CD4-positive, alpha-beta T cell (primary cell): ENCODE measurements around the gene KCNQ2. TPM values are rescaled to one million over a fixed set of nuclear protein-coding genes. Genes with fewer than 3 reads are reported as not detected.

Experiments
- ATAC-seq: fragments of 200-7000 bp; cut with Tn5 transposase; one replicate; pipeline ENCODE4 v1.10.0; 2022; ENCODE audit warnings: mild to moderate bottlenecking; ENCODE audit not compliant: poor library complexity
- CTCF ChIA-PET: fragments of 350-600 bp; sonication (Branson Sonifier 250); formaldehyde crosslinking; loops from one replicate; lab custom pipeline; 2021; ENCODE audit warnings: antibody characterized with exemption, inconsistent platforms; lab: Charles Lee
- POLR2A ChIA-PET: fragments of 350-600 bp; sonication (Branson Sonifier 250); formaldehyde crosslinking; loops from one replicate; lab custom pipeline; 2021; ENCODE audit warnings: antibody characterized with exemption, inconsistent platforms; lab: Charles Lee
- DNase-seq, 14 experiments: peaks; one replicate each; pipeline ENCODE4 v3.0.0-alpha.2; 2013 to 2020; ENCODE audit warnings: mixed read lengths in 2 of 14
- H3K27ac ChIP-seq, 2 donors: one replicate each; pipeline versions ENCODE4 v1.5.1 to v1.7.0; 2013; ENCODE audit warnings: low read length in 2 of 2, low read depth in 1 of 2, mild to moderate bottlenecking in 1 of 2
- H3K27me3 ChIP-seq, 2 experiments: 1 replicate in 1 of 2; 2 replicates in 1 of 2; pipeline versions ENCODE4 v1.6.1 to v1.7.0; 2013; ENCODE audit warnings: low read length in 2 of 2, control low read depth in 1 of 2, mild to moderate bottlenecking in 1 of 2, moderate library complexity in 1 of 2; ENCODE audit not compliant: insufficient read depth in 2 of 2, control insufficient read depth in 1 of 2
- H3K36me3 ChIP-seq: one replicate; pipeline ENCODE4 v1.6.1; 2013; ENCODE audit warnings: low read length, control low read depth; ENCODE audit not compliant: insufficient read depth
- H3K4me1 ChIP-seq: one replicate; pipeline ENCODE4 v1.6.1; 2013; ENCODE audit warnings: low read length, control low read depth; ENCODE audit not compliant: insufficient read depth
- H3K4me3 ChIP-seq: one replicate; pipeline ENCODE4 v1.5.1; 2013; ENCODE audit warnings: mild to moderate bottlenecking, low read length, moderate library complexity
- H3K9me3 ChIP-seq, 2 experiments: 1 replicate in 1 of 2; 2 replicates in 1 of 2; pipeline versions ENCODE4 v1.6.1 to v1.7.0; 2013; ENCODE audit warnings: low read length in 2 of 2, mild to moderate bottlenecking in 2 of 2, control low read depth in 1 of 2, moderate library complexity in 1 of 2; ENCODE audit not compliant: control insufficient read depth in 1 of 2, insufficient read depth in 1 of 2
- H3K27ac Mint-ChIP-seq: one replicate; pipeline ENCODE4 v1.8.0; 2020; ENCODE audit warnings: mixed read lengths
- H3K27me3 Mint-ChIP-seq: one replicate; pipeline ENCODE4 v1.8.0; 2021; ENCODE audit warnings: mixed read lengths
- H3K36me3 Mint-ChIP-seq: one replicate; pipeline ENCODE4 v1.8.0; 2021; ENCODE audit warnings: low read depth, mixed read lengths
- H3K4me1 Mint-ChIP-seq: one replicate; pipeline ENCODE4 v1.8.0; 2021; ENCODE audit warnings: low read depth, mixed read lengths
- H3K4me3 Mint-ChIP-seq: one replicate; pipeline ENCODE4 v1.8.0; 2020; ENCODE audit warnings: mild to moderate bottlenecking, mixed read lengths
- H3K9me3 Mint-ChIP-seq: one replicate; pipeline ENCODE4 v1.8.0; 2020; ENCODE audit warnings: mixed read lengths
- CTCF ChIP-seq: fragments of 200-600 bp; IDR thresholded peaks from one replicate; pipeline ENCODE4 v1.8.0; 2022; ENCODE audit warnings: antibody characterized with exemption, mild to moderate bottlenecking
- intact Hi-C, 2 experiments: fragments of 100-400 bp; cut with DNase I in 1 of 2; cut with micrococcal nuclease in 1 of 2; formaldehyde crosslinking; loops; one replicate each; pipeline versions ENCODE4 v1.15.1 to v1.9.0; 2023 to 2025; cut with DNase I, micrococcal nuclease
- total RNA-seq, 174 experiments: library from RNA in 2 of 174; stranded (reverse) in 2 of 174; gene quantifications; one replicate each; pipeline ENCODE4 v1.2.3 and lab custom pipeline; 2021 to 2026

KCNQ2 gene
- total RNA-seq, 2 experiments from 2014 or later: not detected

- H3K4me3 ChIP-seq: no peak overlapping the region
- H3K9me3 ChIP-seq: peaks cover 0 to 14% of the 10 kb centered on the region in 2 experiments
- CTCF ChIA-PET: no interaction called here
- Mint-ChIP-seq H3K4me3 (no peak overlapping the region), H3K27ac (no peak overlapping the region), H3K9me3 (no peaks in the 10 kb centered on the region), H3K27me3 (peaks cover 26% of the 10 kb centered on the region), H3K36me3 (no peaks in the 10 kb centered on the region), H3K4me1 (no peaks in the 10 kb centered on the region)
- no peak overlapping the region for H3K27ac ChIP-seq
- intact Hi-C loops: no loop called here
- POLR2A ChIA-PET: no interaction called here
- DNase-seq (no peak), ATAC-seq (no peak)
- no peak for TF ChIP-seq CTCF
- peaks cover 21 to 25% of the 10 kb centered on the region in 2 experiments for H3K27me3 ChIP-seq
- H3K4me1 ChIP-seq: no peaks in the 10 kb centered on the region
- no peaks in the 10 kb centered on the region for H3K36me3 ChIP-seq
Measured at GRCh38 chr20:63374504-63374903, 98.0 kb downstream of the KCNQ2 start.

- Mint-ChIP-seq H3K27ac (no peak overlapping the region), H3K4me1 (no peaks in the 10 kb centered on the region), H3K36me3 (no peaks in the 10 kb centered on the region), H3K4me3 (no peak overlapping the region), H3K9me3 (no peaks in the 10 kb centered on the region), H3K27me3 (peaks cover 23% of the 10 kb centered on the region)
- Histone ChIP-seq H3K9me3 (peaks cover 0 to 10% of the 10 kb centered on the region in 2 experiments), H3K4me1 (no peaks in the 10 kb centered on the region), H3K36me3 (no peaks in the 10 kb centered on the region), H3K4me3 (no peak overlapping the region), H3K27me3 (peaks cover 17 to 25% of the 10 kb centered on the region in 2 experiments), H3K27ac (no peak overlapping the region)
- CTCF ChIA-PET: no interaction called here
- POLR2A ChIA-PET: no interaction called here
- intact Hi-C loops: no loop called here
- DNase-seq: no peak
- no peak for TF ChIP-seq CTCF
- no peak for ATAC-seq
Measured at GRCh38 chr20:63373996-63374395, 98.5 kb downstream of the KCNQ2 start.

- Mint-ChIP-seq H3K4me3 (no peak overlapping the region), H3K36me3 (no peaks in the 10 kb centered on the region), H3K4me1 (no peaks in the 10 kb centered on the region), H3K27me3 (peaks cover 15% of the 10 kb centered on the region), H3K27ac (no peak overlapping the region), H3K9me3 (no peaks in the 10 kb centered on the region)
- CTCF ChIA-PET: no interaction called here
- Histone ChIP-seq H3K27me3 (peaks cover 12 to 23% of the 10 kb centered on the region in 2 experiments), H3K4me1 (no peaks in the 10 kb centered on the region), H3K36me3 (no peaks in the 10 kb centered on the region), H3K9me3 (peaks cover 0 to 5% of the 10 kb centered on the region in 2 experiments), H3K4me3 (no peak overlapping the region), H3K27ac (no peak overlapping the region)
- intact Hi-C loops: no loop called here
- DNase-seq (no peak), ATAC-seq (no peak)
- POLR2A ChIA-PET: no interaction called here
- no peak for TF ChIP-seq CTCF
Measured at GRCh38 chr20:63372971-63373885, 99.2 kb downstream of the KCNQ2 start.
